Limb (tissue), 2 donors: ENCODE results near the gene CDK17.
A peak's percentile ranks its signal among the peaks of the same experiment; 100 is the strongest.
"Not testable (repeated sequence)": the region's sequence is repeated elsewhere in the genome, so short reads cannot be mapped to it uniquely, and the experiment has no call there.

Source experiments
- DNase-seq, 2 donors: peaks; one replicate each; pipeline ENCODE4 v3.0.0-alpha.2; 2016; ENCODE audit errors: extremely low spot score in 2 of 2

Gene CDK17

GRCh38 chr12:96393229-96393628, 7.0 kb downstream of the CDK17 start:
- not testable (repeated sequence) for DNase-seq

- DNase-seq, result no peak
These were observed 7.8 kb downstream of the CDK17 start for GRCh38 chr12:96392397-96392796.

- DNase-seq, result no peak
These were observed 12.3 kb downstream of the CDK17 start for GRCh38 chr12:96387981-96388380.

GRCh38 chr12:96386794-96387193, 13.4 kb downstream of the CDK17 start:
- no peak for DNase-seq

GRCh38 chr12:96383991-96384390, 16.2 kb downstream of the CDK17 start:
- DNase-seq, result no peak

- no peak for DNase-seq
These were observed 16.9 kb downstream of the CDK17 start for GRCh38 chr12:96383371-96383770.

- not testable (repeated sequence) for DNase-seq
These were observed 20.5 kb downstream of the CDK17 start for GRCh38 chr12:96379743-96380142.

- DNase-seq, result no peak
These were observed 21.9 kb downstream of the CDK17 start for GRCh38 chr12:96378319-96378718.

GRCh38 chr12:96376865-96377264, 23.4 kb downstream of the CDK17 start:
- no peak for DNase-seq

- no peak for DNase-seq
These were observed 24.2 kb downstream of the CDK17 start for GRCh38 chr12:96375841-96376604.

GRCh38 chr12:96375170-96375569, 25.1 kb downstream of the CDK17 start:
- DNase-seq, result no peak

- DNase-seq, result no peak
These were observed 28.2 kb downstream of the CDK17 start for GRCh38 chr12:96371790-96372699.

GRCh38 chr12:96371138-96371789, 29.0 kb downstream of the CDK17 start:
- no peak for DNase-seq

GRCh38 chr12:96368687-96369086, 31.6 kb downstream of the CDK17 start:
- DNase-seq, result no peak

- DNase-seq, result peak in 1 of 2 donors; percentile 55
These were observed 32.0 kb downstream of the CDK17 start for GRCh38 chr12:96368233-96368632.

- no peak for DNase-seq
These were observed 33.9 kb downstream of the CDK17 start for GRCh38 chr12:96366381-96366654.

GRCh38 chr12:96365604-96366380, 34.4 kb downstream of the CDK17 start:
- no peak for DNase-seq

- DNase-seq, result no peak
These were observed 36.0 kb downstream of the CDK17 start for GRCh38 chr12:96364092-96364700.

GRCh38 chr12:96361074-96361473, 39.2 kb downstream of the CDK17 start:
- no peak for DNase-seq

- DNase-seq, result no peak
These were observed 39.7 kb downstream of the CDK17 start for GRCh38 chr12:96360550-96360949.

- DNase-seq, result no peak
These were observed 40.9 kb downstream of the CDK17 start for GRCh38 chr12:96359328-96359727.
